Measurements from ENCODE around the gene RAB38.

RAB38 gene

DNA sequence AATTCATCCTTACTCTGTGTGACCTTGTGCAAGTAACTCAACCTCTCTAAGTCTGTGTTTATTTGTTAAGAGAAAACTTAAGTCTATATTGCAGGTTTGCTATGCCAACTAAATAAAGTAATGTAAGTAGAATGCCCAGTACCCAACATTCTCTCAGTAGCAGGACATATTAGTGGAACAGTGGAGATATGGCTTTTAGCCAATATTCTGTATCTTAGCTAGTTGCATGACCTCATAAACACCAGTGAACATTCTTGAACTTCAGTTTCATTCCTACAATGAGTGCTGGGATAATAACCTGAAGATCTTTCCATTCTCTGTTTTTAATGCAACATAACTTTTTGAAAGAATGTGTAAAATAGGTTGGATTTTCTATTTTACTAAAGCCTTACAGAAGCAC, 77.0 kb downstream of the RAB38 start:
- no peak for TF ChIP-seq CREB1 (IDR thresholded peaks at IDR 0.05; ENCODE audit: low read depth)

- TF ChIP-seq CREB1 (IDR thresholded peaks at IDR 0.05; ENCODE audit: low read depth) (no peak), TCF12 (IDR thresholded peaks at IDR 0.05; ENCODE audit: low read depth) (no peak), EP300 (IDR thresholded peaks at IDR 0.05; ENCODE audit: borderline replicate concordance) (no peak), REST (IDR thresholded peaks at IDR 0.05; ENCODE audit: low read depth) (no peak), RAD21 (IDR thresholded peaks at IDR 0.05; ENCODE audit: low read depth) (no peak), YY1 (IDR thresholded peaks at IDR 0.05; ENCODE audit: low read depth) (no peak), FOXM1 (IDR thresholded peaks at IDR 0.05; ENCODE audit: borderline replicate concordance, low read depth) (no peak), NFIC (IDR thresholded peaks at IDR 0.05) (no peak), TEAD4 (IDR thresholded peaks at IDR 0.05) (no peak), EGR1 (IDR thresholded peaks at IDR 0.05) (no peak), CEBPB (IDR thresholded peaks at IDR 0.05) (no peak), MAX (IDR thresholded peaks at IDR 0.05) (no peak), TAF1 (IDR thresholded peaks at IDR 0.05; ENCODE audit: low read depth) (no peak), ZBTB7A (IDR thresholded peaks at IDR 0.05; ENCODE audit: low read depth) (no peak)
- TF ChIP-seq, protein P1, sequence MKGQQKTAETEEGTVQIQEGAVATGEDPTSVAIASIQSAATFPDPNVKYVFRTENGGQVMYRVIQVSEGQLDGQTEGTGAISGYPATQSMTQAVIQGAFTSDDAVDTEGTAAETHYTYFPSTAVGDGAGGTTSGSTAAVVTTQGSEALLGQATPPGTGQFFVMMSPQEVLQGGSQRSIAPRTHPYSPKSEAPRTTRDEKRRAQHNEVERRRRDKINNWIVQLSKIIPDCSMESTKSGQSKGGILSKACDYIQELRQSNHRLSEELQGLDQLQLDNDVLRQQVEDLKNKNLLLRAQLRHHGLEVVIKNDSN (IDR thresholded peaks at IDR 0.05): no peak
Observed at GRCh38 chr11:88089134-88089533, 86.1 kb downstream of the RAB38 start.

DNA sequence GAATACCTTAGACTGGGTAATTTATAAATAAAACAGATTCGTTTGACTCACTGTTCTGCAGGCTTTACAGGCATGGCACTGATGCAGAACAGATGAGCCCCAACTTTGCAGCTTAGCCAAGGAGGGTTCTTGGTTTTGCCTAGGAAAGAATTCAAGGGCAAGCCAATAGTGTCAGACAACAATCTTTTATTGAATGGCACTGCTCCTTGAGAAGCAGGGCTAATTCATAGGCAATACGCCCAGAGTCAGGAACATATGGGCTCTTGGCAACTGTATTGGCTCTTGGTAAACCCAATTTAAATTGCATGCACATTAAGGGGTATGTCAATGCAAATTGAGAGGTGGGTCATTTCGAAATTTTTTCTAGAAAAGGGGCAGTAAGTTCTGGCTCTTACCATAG, 87.9 kb downstream of the RAB38 start:
- TF ChIP-seq TCF12 (IDR thresholded peaks at IDR 0.05; ENCODE audit: low read depth) (no peak), TEAD4 (IDR thresholded peaks at IDR 0.05) (no peak), EP300 (IDR thresholded peaks at IDR 0.05; ENCODE audit: borderline replicate concordance) (no peak), FOXM1 (IDR thresholded peaks at IDR 0.05; ENCODE audit: borderline replicate concordance, low read depth) (no peak)
- TF ChIP-seq, protein P1 (IDR thresholded peaks at IDR 0.05): no peak

GRCh38 chr11:88086297-88086696, 88.9 kb downstream of the RAB38 start:
- TF ChIP-seq YY1 (IDR thresholded peaks at IDR 0.05; ENCODE audit: low read depth) (no peak), RAD21 (IDR thresholded peaks at IDR 0.05; ENCODE audit: low read depth) (no peak), TAF1 (IDR thresholded peaks at IDR 0.05; ENCODE audit: low read depth) (no peak), CREB1 (IDR thresholded peaks at IDR 0.05; ENCODE audit: low read depth) (no peak), MAX (IDR thresholded peaks at IDR 0.05) (no peak), REST (IDR thresholded peaks at IDR 0.05; ENCODE audit: low read depth) (no peak), EP300 (IDR thresholded peaks at IDR 0.05; ENCODE audit: borderline replicate concordance) (no peak), NFIC (IDR thresholded peaks at IDR 0.05) (no peak), EGR1 (IDR thresholded peaks at IDR 0.05) (no peak), CEBPB (IDR thresholded peaks at IDR 0.05) (no peak), TCF12 (IDR thresholded peaks at IDR 0.05; ENCODE audit: low read depth) (no peak), ZBTB7A (IDR thresholded peaks at IDR 0.05; ENCODE audit: low read depth) (no peak), FOXM1 (IDR thresholded peaks at IDR 0.05; ENCODE audit: borderline replicate concordance, low read depth) (no peak), TEAD4 (IDR thresholded peaks at IDR 0.05) (no peak)
- TF ChIP-seq, protein P1 (IDR thresholded peaks at IDR 0.05): no peak

- no peak for TF ChIP-seq REST (IDR thresholded peaks at IDR 0.05; ENCODE audit: low read depth)
- no peak for TF ChIP-seq CREB1 (IDR thresholded peaks at IDR 0.05; ENCODE audit: low read depth)
- TF ChIP-seq CEBPB (IDR thresholded peaks at IDR 0.05): no peak
- no peak for TF ChIP-seq TCF12 (IDR thresholded peaks at IDR 0.05; ENCODE audit: low read depth)
- no peak for TF ChIP-seq MAX (IDR thresholded peaks at IDR 0.05)
- TF ChIP-seq RAD21 (IDR thresholded peaks at IDR 0.05; ENCODE audit: low read depth): no peak
- no peak for TF ChIP-seq TEAD4 (IDR thresholded peaks at IDR 0.05)
- no peak for TF ChIP-seq YY1 (IDR thresholded peaks at IDR 0.05; ENCODE audit: low read depth)
- no peak for TF ChIP-seq NFIC (IDR thresholded peaks at IDR 0.05)
- TF ChIP-seq FOXM1 (IDR thresholded peaks at IDR 0.05; ENCODE audit: borderline replicate concordance, low read depth): no peak
Observed at GRCh38 chr11:88070437-88070836, 104.8 kb downstream of the RAB38 start.

All from Ishikawa (cell line).